Mesothelial cell of epicardium (in vitro differentiated cells): Measurements from ENCODE around the gene CACFD1. TPM values are rescaled to one million over a fixed set of nuclear protein-coding genes. Genes with fewer than 3 reads are reported as not detected.

Experiments used
- DNase-seq, 2 experiments: peaks; one replicate each; pipeline ENCODE4 v3.0.0; 2021; ENCODE audit warnings: low spot score in 2 of 2; ENCODE audit not compliant: unreplicated experiment in 2 of 2
- H3K27ac Mint-ChIP-seq: 2 replicates; pipeline ENCODE4 v1.8.0; 2021; ENCODE audit warnings: mixed read lengths
- H3K27me3 Mint-ChIP-seq: 2 replicates; pipeline ENCODE4 v1.8.0; 2021; ENCODE audit warnings: low read depth, mixed read lengths
- H3K36me3 Mint-ChIP-seq: 2 replicates; pipeline ENCODE4 v1.8.0; 2021; ENCODE audit warnings: mixed read lengths
- H3K4me1 Mint-ChIP-seq: 2 replicates; pipeline ENCODE4 v1.8.0; 2021; ENCODE audit warnings: mixed read lengths
- H3K4me3 Mint-ChIP-seq: 2 replicates; pipeline ENCODE4 v1.8.0; 2021; ENCODE audit warnings: mild to moderate bottlenecking, moderate library complexity, mixed read lengths
- H3K9me3 Mint-ChIP-seq: 2 replicates; pipeline ENCODE4 v1.8.0; 2021; ENCODE audit warnings: mixed read lengths
- total RNA-seq: library from RNA; stranded (reverse); gene quantifications from 3 replicates; pipeline ENCODE4 v1.2.1, GENCODE V29; 2021
- TF ChIP-seq, protein P1 (sequence below): fragments of 200-600 bp; sonication (generic); IDR thresholded peaks from one replicate; pipeline ENCODE4 v1.5.0; 2021; ENCODE audit warnings: antibody characterized with exemption; ENCODE audit not compliant: unreplicated experiment

CACFD1 gene
- total RNA-seq, 1 donor from 2014 or later = 35.4 TPM

GRCh38 chr9:133441571-133441970, 18.2 kb upstream of the CACFD1 start:
- Mint-ChIP-seq H3K9me3 (no peaks in the 10 kb centered on the region), H3K4me1 (no peaks in the 10 kb centered on the region), H3K36me3 (no peaks in the 10 kb centered on the region), H3K27me3 (peaks cover 8% of the 10 kb centered on the region), H3K27ac (no peak overlapping the region), H3K4me3 (no peak overlapping the region)
- DNase-seq = no peak
- TF ChIP-seq, protein P1, sequence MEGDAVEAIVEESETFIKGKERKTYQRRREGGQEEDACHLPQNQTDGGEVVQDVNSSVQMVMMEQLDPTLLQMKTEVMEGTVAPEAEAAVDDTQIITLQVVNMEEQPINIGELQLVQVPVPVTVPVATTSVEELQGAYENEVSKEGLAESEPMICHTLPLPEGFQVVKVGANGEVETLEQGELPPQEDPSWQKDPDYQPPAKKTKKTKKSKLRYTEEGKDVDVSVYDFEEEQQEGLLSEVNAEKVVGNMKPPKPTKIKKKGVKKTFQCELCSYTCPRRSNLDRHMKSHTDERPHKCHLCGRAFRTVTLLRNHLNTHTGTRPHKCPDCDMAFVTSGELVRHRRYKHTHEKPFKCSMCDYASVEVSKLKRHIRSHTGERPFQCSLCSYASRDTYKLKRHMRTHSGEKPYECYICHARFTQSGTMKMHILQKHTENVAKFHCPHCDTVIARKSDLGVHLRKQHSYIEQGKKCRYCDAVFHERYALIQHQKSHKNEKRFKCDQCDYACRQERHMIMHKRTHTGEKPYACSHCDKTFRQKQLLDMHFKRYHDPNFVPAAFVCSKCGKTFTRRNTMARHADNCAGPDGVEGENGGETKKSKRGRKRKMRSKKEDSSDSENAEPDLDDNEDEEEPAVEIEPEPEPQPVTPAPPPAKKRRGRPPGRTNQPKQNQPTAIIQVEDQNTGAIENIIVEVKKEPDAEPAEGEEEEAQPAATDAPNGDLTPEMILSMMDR = no peak

DNA sequence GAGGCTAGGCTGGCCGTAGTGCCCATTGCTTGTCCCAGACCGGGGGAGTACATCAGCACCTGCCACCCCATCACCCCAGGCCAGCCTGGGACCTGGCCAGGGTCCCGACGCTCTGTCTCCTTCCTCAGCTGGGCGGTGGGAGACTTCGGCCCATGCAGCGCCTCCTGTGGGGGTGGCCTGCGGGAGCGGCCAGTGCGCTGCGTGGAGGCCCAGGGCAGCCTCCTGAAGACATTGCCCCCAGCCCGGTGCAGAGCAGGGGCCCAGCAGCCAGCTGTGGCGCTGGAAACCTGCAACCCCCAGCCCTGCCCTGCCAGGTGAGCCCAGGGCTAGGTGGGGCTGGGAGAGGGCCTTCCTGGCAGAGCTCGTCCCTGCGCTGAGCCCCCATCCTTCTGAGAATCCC, 16.5 kb upstream of the CACFD1 start:
- Mint-ChIP-seq H3K27me3 (peaks cover 9% of the 10 kb centered on the region), H3K4me1 (no peaks in the 10 kb centered on the region), H3K4me3 (no peak overlapping the region), H3K36me3 (no peaks in the 10 kb centered on the region), H3K27ac (no peak overlapping the region), H3K9me3 (no peaks in the 10 kb centered on the region)
- DNase-seq = no peak
- TF ChIP-seq, protein P1 = no peak

DNA sequence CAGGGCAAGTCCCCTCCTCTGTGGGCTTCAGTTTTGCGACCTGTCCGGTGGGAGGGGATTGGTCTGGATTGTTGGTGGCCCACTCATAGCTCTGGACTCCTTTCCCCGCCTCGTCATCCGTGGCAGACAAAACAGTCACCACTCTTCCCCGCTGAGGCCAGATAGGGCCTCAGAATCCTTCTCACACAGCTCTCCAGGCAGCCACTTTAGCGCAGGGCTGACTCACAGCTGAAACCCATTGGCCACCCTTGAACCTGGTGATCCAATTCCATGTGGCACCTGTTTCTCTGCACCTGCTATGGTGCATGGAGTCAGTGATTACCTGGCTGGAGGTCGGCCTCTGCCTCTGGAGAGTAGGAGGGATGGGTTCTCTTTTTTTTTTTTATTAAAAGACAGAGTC, 15.8 kb upstream of the CACFD1 start:
- Mint-ChIP-seq H3K27me3 (peaks cover 9% of the 10 kb centered on the region), H3K4me3 (no peak overlapping the region), H3K36me3 (no peaks in the 10 kb centered on the region), H3K4me1 (no peaks in the 10 kb centered on the region), H3K9me3 (no peaks in the 10 kb centered on the region), H3K27ac (no peak overlapping the region)
- DNase-seq = no peak
- TF ChIP-seq, protein P1 = no peak

GRCh38 chr9:133445293-133445969, 14.3 kb upstream of the CACFD1 start:
- no peaks in the 10 kb centered on the region for H3K36me3 Mint-ChIP-seq
- no peaks in the 10 kb centered on the region for H3K9me3 Mint-ChIP-seq
- H3K4me3 Mint-ChIP-seq = no peak overlapping the region
- H3K27ac Mint-ChIP-seq = no peak overlapping the region
- peaks cover 9% of the 10 kb centered on the region for H3K27me3 Mint-ChIP-seq
- no peaks in the 10 kb centered on the region for H3K4me1 Mint-ChIP-seq
- no peak for DNase-seq
- TF ChIP-seq, protein P1 = no peak

GRCh38 chr9:133448487-133448972, 11.2 kb upstream of the CACFD1 start:
- H3K27ac Mint-ChIP-seq = no peak overlapping the region
- no peak overlapping the region for H3K4me3 Mint-ChIP-seq
- no peaks in the 10 kb centered on the region for H3K36me3 Mint-ChIP-seq
- TF ChIP-seq, protein P1 = no peak
- no peaks in the 10 kb centered on the region for H3K4me1 Mint-ChIP-seq
- no peak for DNase-seq
- H3K27me3 Mint-ChIP-seq = peaks cover 9% of the 10 kb centered on the region
- H3K9me3 Mint-ChIP-seq = no peaks in the 10 kb centered on the region
